LNCAP (cell line): Measurements from ENCODE around the gene ABI3BP.

Experiments used
- TF ChIP-seq, protein P1 (sequence below): fragments of 450-650 bp; IDR thresholded peaks from 2 replicates; pipeline ENCODE4 v1.5.1; 2017; ENCODE audit warnings: mild to moderate bottlenecking

Gene ABI3BP

DNA sequence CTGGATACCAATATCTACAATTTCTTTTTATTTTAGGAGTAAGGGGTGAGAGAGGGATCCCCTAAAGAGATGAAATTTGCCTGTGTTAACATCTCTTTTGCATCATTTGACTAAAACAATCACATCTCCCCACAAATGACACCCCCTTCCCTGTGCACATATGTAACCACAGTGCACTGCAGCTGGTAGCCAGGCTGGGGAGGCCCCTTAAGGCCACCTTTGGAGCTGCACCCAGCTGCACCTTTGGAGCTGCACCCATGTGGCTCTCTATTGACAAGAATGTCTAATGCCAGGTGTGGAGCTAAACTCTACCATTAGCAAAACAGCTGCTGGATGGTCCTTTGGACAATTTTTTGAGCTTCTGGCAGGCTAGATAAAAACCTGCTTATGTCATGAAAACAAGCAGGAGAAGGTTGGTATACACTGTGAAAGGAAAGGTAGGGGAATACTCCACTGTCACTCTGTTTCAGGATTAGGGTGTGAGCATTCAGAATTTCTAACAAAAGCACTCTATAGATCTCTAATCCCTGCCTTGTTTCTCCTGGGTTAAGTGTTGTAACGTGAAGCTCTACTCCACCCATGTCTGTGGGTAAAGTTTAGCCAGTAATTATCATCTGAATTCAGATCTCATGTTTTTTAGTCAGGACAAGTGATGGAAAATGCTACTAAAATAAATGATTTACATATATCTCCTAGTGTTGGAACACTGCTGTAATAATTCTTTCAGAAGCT, 231.8 kb downstream of the ABI3BP start:
- TF ChIP-seq, protein P1, sequence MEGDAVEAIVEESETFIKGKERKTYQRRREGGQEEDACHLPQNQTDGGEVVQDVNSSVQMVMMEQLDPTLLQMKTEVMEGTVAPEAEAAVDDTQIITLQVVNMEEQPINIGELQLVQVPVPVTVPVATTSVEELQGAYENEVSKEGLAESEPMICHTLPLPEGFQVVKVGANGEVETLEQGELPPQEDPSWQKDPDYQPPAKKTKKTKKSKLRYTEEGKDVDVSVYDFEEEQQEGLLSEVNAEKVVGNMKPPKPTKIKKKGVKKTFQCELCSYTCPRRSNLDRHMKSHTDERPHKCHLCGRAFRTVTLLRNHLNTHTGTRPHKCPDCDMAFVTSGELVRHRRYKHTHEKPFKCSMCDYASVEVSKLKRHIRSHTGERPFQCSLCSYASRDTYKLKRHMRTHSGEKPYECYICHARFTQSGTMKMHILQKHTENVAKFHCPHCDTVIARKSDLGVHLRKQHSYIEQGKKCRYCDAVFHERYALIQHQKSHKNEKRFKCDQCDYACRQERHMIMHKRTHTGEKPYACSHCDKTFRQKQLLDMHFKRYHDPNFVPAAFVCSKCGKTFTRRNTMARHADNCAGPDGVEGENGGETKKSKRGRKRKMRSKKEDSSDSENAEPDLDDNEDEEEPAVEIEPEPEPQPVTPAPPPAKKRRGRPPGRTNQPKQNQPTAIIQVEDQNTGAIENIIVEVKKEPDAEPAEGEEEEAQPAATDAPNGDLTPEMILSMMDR: no peak

DNA sequence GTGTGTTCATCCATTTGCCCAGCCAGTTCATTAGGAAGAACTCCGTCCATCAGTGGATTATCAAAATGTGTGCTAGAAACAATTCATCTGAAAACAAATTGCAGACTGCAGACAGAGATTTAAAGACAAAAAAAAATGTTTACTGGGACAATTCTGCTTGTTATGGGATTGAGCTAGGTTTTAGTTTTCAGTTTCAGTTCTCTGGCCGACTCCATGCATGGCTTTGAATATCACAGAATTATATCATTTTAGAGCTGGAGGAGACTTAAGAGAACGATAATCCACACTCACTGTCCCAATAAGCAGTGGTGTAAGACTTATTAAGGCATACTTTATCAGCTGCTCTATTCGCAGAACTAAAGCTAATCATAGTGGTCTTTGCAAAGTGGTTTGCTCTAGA, 232.8 kb downstream of the ABI3BP start:
- TF ChIP-seq, protein P1: no peak

DNA sequence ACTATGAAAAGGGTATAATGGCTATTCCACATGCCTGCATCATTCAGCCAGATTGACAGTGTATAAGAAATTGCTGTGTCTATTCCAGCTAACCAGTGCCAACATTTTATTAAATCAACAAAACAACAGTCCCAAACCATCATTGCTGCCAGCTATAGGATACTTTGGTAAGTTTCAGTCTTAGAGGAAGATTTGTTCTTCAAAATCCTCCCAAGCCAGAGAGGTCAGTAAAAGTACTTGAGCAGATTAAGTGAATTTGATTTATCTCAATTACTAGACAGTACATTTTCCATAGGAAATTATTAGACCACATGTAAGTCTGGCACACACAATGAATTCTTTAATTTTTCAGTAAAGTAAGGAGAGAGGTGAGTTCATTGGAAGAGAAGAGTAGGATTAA, 233.3 kb downstream of the ABI3BP start:
- TF ChIP-seq, protein P1: no peak

DNA sequence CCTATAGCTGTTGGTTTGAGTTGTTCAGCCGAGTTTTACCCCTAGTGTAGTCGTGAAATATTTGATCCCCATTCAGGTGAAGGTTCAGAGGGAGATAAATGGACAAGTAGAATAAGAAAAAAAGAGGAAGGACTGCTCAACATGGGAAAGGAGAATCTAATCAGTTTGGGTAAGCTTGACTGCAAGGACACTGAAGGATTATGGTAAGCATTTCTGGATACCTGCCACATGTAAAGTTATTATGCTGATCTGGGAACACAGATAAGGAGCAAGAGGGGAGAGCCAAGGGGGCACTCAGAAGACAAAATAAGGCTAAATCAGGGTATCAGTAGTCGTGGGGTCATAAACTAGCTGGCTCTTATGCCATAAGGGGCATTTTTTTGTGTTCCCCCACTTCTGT, 234.1 kb downstream of the ABI3BP start:
- TF ChIP-seq, protein P1: no peak

DNA sequence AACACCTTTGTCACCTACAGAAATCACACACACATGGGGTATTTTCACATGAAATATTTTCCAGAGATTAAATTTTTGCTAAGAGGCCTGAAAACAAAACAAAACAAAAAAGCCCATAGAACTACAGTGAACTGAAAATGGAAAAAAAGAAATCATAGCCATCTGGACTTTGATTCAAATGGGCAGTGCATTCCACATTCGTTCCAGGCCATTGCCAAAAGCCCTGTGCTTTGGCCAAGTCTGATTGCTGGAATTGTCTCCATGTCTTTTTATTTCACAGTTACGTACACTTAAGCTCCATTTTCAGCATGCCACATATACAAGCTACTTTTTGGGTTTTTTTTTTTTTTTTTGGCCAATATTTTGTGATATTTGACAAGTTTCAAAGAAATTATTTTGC, 236.8 kb downstream of the ABI3BP start:
- TF ChIP-seq, protein P1: no peak

DNA sequence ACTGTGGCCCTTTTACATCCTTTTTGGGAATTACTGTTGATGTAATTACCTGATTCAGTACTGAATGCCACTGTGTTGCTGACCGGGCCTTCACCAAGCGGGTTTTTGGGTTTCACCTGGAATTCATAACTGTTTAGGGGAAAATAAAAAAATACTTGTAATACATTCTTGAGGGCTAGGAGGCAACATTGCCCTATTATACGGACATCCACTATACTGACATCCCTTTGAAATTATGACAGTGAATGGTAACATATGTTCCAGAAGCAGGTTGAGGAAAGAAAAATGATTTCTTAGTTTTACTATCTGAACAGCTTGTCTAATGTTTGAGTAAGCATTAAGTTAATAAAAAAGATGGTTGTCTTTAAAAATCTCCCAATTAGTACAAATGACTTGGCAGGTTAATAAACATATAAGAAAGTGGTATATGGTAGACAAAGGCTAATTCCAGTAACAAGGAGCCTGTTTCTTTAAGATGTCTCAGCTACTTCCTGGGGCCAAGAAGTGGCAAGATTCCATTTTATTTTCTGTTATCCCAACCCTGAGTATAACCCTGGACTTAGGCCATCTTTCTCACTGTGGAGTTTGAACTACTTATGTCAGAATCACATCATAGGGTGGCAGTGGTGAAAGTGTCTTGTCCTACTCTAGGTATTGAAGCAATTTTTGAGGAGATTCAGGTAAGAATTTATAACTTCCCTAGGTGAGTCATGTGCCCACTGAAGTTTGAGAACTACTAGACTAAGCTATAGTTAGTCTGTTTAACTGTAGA, 238.5 kb downstream of the ABI3BP start:
- TF ChIP-seq, protein P1: no peak

DNA sequence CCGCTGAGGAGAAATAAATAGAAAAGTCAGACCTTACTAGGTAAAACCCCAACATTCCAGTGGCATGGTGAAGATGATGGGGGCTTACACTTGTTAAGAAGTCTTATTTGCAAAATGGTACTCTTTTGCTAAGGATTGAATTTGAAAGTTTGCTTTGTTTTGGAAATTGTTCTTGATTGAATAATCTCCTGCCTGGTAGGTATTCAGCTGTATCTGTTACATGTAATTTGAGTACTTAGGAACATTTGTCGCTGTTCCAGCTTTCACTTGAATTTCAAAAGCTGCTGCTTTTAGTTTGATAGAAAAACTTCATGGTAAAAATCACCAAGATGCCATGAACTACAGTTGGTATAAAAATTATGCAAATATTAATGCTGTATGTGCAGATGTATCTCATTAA, 239.4 kb downstream of the ABI3BP start:
- TF ChIP-seq, protein P1: no peak
